Measurements from ENCODE around the gene ADGRV1.

DNA sequence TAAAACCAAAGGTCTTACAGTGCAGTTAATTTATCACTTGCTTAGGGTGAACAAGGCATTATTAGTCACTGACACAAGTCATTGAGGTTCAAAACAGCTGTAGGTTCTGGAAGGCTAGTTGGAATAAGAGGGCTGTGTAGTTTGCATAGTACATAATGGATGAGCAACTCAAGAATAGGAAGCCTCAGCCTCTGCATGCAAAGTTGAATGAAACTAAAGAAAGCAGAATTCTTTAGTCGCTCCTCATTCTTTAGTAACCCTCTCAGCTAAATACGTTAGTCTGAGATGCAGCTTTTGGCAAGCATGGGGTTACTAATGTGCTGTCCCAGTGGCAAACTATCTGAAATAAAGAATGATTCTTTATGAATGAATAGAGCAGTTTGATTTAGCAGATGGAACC is 74.2 kb downstream of the ADGRV1 start:
- TF ChIP-seq, protein P1, sequence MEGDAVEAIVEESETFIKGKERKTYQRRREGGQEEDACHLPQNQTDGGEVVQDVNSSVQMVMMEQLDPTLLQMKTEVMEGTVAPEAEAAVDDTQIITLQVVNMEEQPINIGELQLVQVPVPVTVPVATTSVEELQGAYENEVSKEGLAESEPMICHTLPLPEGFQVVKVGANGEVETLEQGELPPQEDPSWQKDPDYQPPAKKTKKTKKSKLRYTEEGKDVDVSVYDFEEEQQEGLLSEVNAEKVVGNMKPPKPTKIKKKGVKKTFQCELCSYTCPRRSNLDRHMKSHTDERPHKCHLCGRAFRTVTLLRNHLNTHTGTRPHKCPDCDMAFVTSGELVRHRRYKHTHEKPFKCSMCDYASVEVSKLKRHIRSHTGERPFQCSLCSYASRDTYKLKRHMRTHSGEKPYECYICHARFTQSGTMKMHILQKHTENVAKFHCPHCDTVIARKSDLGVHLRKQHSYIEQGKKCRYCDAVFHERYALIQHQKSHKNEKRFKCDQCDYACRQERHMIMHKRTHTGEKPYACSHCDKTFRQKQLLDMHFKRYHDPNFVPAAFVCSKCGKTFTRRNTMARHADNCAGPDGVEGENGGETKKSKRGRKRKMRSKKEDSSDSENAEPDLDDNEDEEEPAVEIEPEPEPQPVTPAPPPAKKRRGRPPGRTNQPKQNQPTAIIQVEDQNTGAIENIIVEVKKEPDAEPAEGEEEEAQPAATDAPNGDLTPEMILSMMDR (IDR thresholded peaks at IDR 0.05), result no peak
- TF ChIP-seq POLR2A (IDR thresholded peaks at IDR 0.05), result no peak

All from thyroid gland (tissue), 4 donors.